GM23248 (cell line): ENCODE data around the gene RRBP1. TPM values are rescaled to one million over a fixed set of nuclear protein-coding genes. Genes with fewer than 3 reads are reported as not detected.

Experiments used
- DNase-seq: peaks from one replicate; pipeline ENCODE4 v3.0.0-alpha.2; 2015
- H2AFZ ChIP-seq: fragments of 200-600 bp; sonication (generic); 2 replicates; pipeline ENCODE4 v1.6.1; 2016; ENCODE audit warnings: antibody characterized with exemption
- H3F3A ChIP-seq: fragments of 200-600 bp; sonication (generic); 2 replicates; pipeline ENCODE4 v1.6.1; 2016; ENCODE audit warnings: mild to moderate bottlenecking, antibody characterized with exemption, mixed run types; ENCODE audit not compliant: insufficient read depth
- H3K27ac ChIP-seq: fragments of 200-600 bp; sonication (generic); 2 replicates; pipeline ENCODE4 v1.5.1; 2016; ENCODE audit warnings: mild to moderate bottlenecking
- H3K27me3 ChIP-seq: fragments of 200-600 bp; sonication (generic); replicated peaks from 2 replicates; pipeline ENCODE4 v1.6.1; 2016; ENCODE audit warnings: mild to moderate bottlenecking; ENCODE audit not compliant: insufficient read depth
- H3K36me3 ChIP-seq: fragments of 200-600 bp; sonication (generic); 2 replicates; pipeline ENCODE4 v1.6.1; 2016; ENCODE audit warnings: low read depth, mild to moderate bottlenecking
- H3K4me1 ChIP-seq: fragments of 200-600 bp; sonication (generic); 2 replicates; pipeline ENCODE4 v1.6.1; 2016; ENCODE audit warnings: mild to moderate bottlenecking; ENCODE audit not compliant: insufficient read depth
- H3K4me2 ChIP-seq: fragments of 200-600 bp; sonication (generic); one replicate; pipeline ENCODE4 v1.6.1; 2016; ENCODE audit warnings: mild to moderate bottlenecking; ENCODE audit not compliant: unreplicated experiment
- H3K4me3 ChIP-seq: fragments of 200-600 bp; sonication (generic); 2 replicates; pipeline ENCODE4 v1.5.1; 2016; ENCODE audit warnings: mild to moderate bottlenecking
- H3K79me2 ChIP-seq: fragments of 200-600 bp; sonication (generic); 2 replicates; pipeline ENCODE4 v1.6.1; 2016; ENCODE audit warnings: mild to moderate bottlenecking; ENCODE audit not compliant: insufficient read depth
- H3K9ac ChIP-seq: fragments of 200-600 bp; sonication (generic); 2 replicates; pipeline ENCODE4 v1.6.1; 2016; ENCODE audit warnings: mild to moderate bottlenecking
- H3K9me2 ChIP-seq: fragments of 200-600 bp; sonication (generic); 2 replicates; pipeline ENCODE4 v1.6.1; 2016; ENCODE audit warnings: mixed run types, mild to moderate bottlenecking, moderate library complexity; ENCODE audit not compliant: insufficient read depth
- H3K9me3 ChIP-seq: fragments of 200-600 bp; sonication (generic); one replicate; pipeline ENCODE4 v1.6.1; 2017; ENCODE audit warnings: low read depth
- H4K20me1 ChIP-seq: fragments of 200-600 bp; sonication (generic); 2 replicates; pipeline ENCODE4 v1.6.0; 2016; ENCODE audit not compliant: insufficient read depth
- EZH2 ChIP-seq: fragments of 200-600 bp; sonication (generic); IDR thresholded peaks from 2 replicates; pipeline ENCODE4 v1.6.1; 2018; ENCODE audit warnings: antibody characterized with exemption, mild to moderate bottlenecking; ENCODE audit not compliant: insufficient read depth, poor library complexity, severe bottlenecking
- EZH2phosphoT487 ChIP-seq: fragments of 200-600 bp; sonication (generic); IDR thresholded peaks from 2 replicates; pipeline ENCODE4 v1.6.1; 2018; ENCODE audit warnings: antibody characterized with exemption, moderate library complexity, mild to moderate bottlenecking, low read depth; ENCODE audit not compliant: insufficient read depth
- WGBS, 2 experiments: methylation state at CpG; one replicate each; pipeline ENCODE4 v1.1.6; 2015 to 2017; ENCODE audit warnings: low lambda C conversion rate in 2 of 2, low coverage in 1 of 2; ENCODE audit errors: missing lambda C conversion rate in 2 of 2; 5-methylcytosine and 5-hydroxymethylcytosine counted together
- in situ Hi-C: fragments of 300-500 bp; cut with MboI; formaldehyde crosslinking; loops from 2 replicates; pipeline ENCODE4 v1.15.0; 2020
- polyA plus RNA-seq: library from polyadenylated mRNA; unstranded; fragments of >200 nt; fragmentation: Nextera tagmentation; extraction: Ambion mirVana; gene quantifications from 2 replicates; pipeline ENCODE4 v1.2.1, GENCODE V29; 2016
- total RNA-seq: library from RNA; depleted of rRNA; stranded (reverse); fragments of >200 nt; shearing (Covaris generic); gene quantifications from 2 replicates; pipeline ENCODE4 v1.2.3, GENCODE V29; 2014

Gene RRBP1
- total and polyA plus RNA-seq, 2 experiments from 2014 or later = 127 to 182 TPM

DNA sequence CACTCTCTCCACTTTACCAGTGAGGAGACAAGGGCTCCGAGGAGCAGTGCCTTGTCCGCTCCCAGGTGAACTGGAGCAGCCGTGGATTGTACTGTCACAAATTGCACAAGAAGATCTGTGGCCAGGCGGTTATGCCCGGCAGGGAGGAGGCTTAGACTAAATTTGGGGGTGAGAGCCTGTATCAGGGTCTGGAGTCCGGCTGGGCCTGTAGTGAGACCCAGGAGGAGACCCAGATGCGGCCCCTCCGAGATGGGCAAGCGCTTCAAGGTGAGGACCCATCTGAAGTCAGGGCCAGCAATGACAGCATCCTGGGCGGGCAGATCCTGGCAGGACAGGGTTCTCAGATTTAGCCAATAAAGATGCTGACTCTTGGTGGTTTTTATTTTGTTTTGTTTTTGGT is 45.3 kb upstream of the RRBP1 start:
- H3K4me2 ChIP-seq = no peak overlapping the region
- no peaks in the 10 kb centered on the region for H3K79me2 ChIP-seq
- no peak overlapping the region for H3K27ac ChIP-seq
- H3K4me3 ChIP-seq = no peak overlapping the region
- H4K20me1 ChIP-seq = no peaks in the 10 kb centered on the region
- TF ChIP-seq EZH2 (no peak), EZH2phosphoT487 (no peak)
- no peaks in the 10 kb centered on the region for H3K9me2 ChIP-seq
- H3F3A ChIP-seq = no peaks in the 10 kb centered on the region
- H2AFZ ChIP-seq = no peak overlapping the region
- no peaks in the 10 kb centered on the region for H3K9me3 ChIP-seq
- no peaks in the 10 kb centered on the region for H3K36me3 ChIP-seq
- peaks cover 31% of the 10 kb centered on the region for H3K27me3 ChIP-seq
- WGBS, 2 experiments = 68 to 69% methylated on average over 10 of the region's 10 CpGs
- no peak for DNase-seq
- in situ Hi-C loops = no loop called here
- no peak overlapping the region for H3K9ac ChIP-seq
- H3K4me1 ChIP-seq = no peaks in the 10 kb centered on the region

DNA sequence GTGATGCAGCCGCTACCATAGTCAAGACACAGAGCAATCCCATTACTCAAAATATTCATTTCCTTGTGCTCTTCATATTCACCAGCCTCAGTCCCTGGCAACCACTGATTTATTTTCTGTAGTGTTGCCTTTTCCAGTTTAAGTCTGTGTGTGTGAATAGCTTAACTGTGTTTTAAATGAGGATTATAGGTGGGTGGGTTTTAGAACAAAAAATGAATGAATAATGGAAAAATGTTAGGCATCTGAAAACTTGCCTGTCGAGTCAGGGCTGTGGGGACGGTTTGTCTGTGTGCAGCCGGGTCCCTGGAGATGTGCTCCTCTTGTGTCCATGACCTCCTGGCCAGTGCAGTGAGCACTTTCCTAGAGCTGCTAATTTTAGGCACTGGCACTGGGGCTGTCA is 44.9 kb upstream of the RRBP1 start:
- H3K36me3 ChIP-seq = no peaks in the 10 kb centered on the region
- H3K27me3 ChIP-seq = peaks cover 32% of the 10 kb centered on the region
- no peaks in the 10 kb centered on the region for H3K79me2 ChIP-seq
- H2AFZ ChIP-seq = no peak overlapping the region
- no peaks in the 10 kb centered on the region for H3F3A ChIP-seq
- H3K4me1 ChIP-seq = no peaks in the 10 kb centered on the region
- H3K9me3 ChIP-seq = no peaks in the 10 kb centered on the region
- no peaks in the 10 kb centered on the region for H4K20me1 ChIP-seq
- 35 to 45% methylated on average over 4 of the region's 4 CpGs for WGBS, 2 experiments
- DNase-seq = no peak
- in situ Hi-C loops = no loop called here
- no peak for TF ChIP-seq EZH2phosphoT487
- no peak for TF ChIP-seq EZH2
- H3K27ac ChIP-seq = no peak overlapping the region
- H3K9ac ChIP-seq = no peak overlapping the region
- no peaks in the 10 kb centered on the region for H3K9me2 ChIP-seq
- H3K4me2 ChIP-seq = no peak overlapping the region
- no peak overlapping the region for H3K4me3 ChIP-seq

DNA sequence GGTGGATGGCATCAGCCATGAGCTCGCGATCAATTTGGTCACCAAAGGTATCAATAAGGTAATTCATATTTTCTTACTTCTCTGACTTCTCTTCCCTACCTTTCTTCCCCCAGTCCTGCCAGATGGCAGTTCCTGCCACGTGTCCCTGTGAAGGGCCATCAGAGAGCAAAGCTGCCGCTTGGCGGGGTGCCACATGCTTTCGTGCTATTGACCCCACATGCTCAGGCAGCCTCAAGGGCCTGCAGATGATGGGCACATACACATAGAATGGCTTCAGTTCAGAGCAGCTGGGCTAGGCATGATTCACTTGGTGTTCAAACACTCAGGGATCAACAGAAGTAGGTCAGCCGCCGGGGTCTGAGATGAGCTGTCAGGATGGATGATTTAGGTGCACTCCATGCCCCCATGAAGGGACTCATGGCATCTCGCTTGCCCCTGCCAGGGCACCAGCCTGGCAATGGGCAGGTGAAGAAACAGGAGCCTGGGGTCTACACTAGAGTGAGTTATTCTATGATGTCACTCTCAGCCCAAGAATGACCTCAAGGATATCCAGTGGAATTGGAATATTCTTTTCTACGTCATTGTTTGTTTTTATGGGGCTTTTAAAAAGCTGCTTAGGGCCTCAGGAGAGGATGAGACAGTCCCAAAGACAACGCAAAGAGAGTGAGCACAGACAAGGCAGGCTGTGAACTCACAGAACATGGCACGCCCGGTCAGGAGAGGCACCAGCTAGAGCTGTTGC is 43.2 kb upstream of the RRBP1 start:
- Histone ChIP-seq H3K9ac (no peak overlapping the region), H3K9me3 (no peaks in the 10 kb centered on the region), H4K20me1 (no peaks in the 10 kb centered on the region), H2AFZ (no peak overlapping the region), H3K9me2 (no peaks in the 10 kb centered on the region), H3F3A (no peaks in the 10 kb centered on the region), H3K4me1 (no peaks in the 10 kb centered on the region), H3K27me3 (peaks cover 32% of the 10 kb centered on the region), H3K36me3 (no peaks in the 10 kb centered on the region), H3K4me3 (no peak overlapping the region), H3K4me2 (no peak overlapping the region), H3K79me2 (no peaks in the 10 kb centered on the region), H3K27ac (no peak overlapping the region)
- in situ Hi-C loops = no loop called here
- DNase-seq = no peak
- 70 to 71% methylated on average over 13 of the region's 13 CpGs for WGBS, 2 experiments
- TF ChIP-seq EZH2 = no peak
- no peak for TF ChIP-seq EZH2phosphoT487

DNA sequence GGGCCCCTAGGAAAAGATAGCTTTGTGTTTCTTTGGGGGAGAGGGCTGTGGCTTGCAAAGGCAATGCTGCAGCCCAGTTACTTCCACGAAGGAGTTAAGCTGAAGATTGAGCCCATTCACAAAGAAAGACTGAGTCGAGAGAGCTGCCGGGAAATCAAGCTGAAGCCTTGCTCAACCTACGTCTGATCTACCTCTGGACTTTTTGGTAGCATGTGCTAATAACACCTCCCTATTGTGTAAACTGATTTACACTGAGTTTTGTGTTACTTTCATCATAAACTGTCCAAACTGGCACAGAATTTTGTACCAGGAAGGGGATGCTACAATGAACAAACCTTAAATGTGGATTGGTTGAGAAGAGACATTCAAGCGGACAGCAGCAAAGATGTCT is 41.3 kb upstream of the RRBP1 start:
- TF ChIP-seq EZH2 (no peak), EZH2phosphoT487 (no peak)
- H3K9ac ChIP-seq = no peak overlapping the region
- H3K4me3 ChIP-seq = no peak overlapping the region
- H3K9me2 ChIP-seq = no peaks in the 10 kb centered on the region
- H3K4me2 ChIP-seq = no peak overlapping the region
- no peaks in the 10 kb centered on the region for H3K79me2 ChIP-seq
- no peaks in the 10 kb centered on the region for H3K4me1 ChIP-seq
- H3K27me3 ChIP-seq = peaks cover 27% of the 10 kb centered on the region
- H2AFZ ChIP-seq = no peak overlapping the region
- no peak for DNase-seq
- H4K20me1 ChIP-seq = no peaks in the 10 kb centered on the region
- H3F3A ChIP-seq = no peaks in the 10 kb centered on the region
- no peak overlapping the region for H3K27ac ChIP-seq
- 74 to 81% methylated on average over 5 of the region's 5 CpGs for WGBS, 2 experiments
- no peaks in the 10 kb centered on the region for H3K9me3 ChIP-seq
- H3K36me3 ChIP-seq = no peaks in the 10 kb centered on the region
- in situ Hi-C loops = no loop called here
